HepG2 (cell line): ENCODE results near the gene SYT1. TPM values are rescaled to one million over a fixed set of nuclear protein-coding genes. Genes with fewer than 3 reads are reported as not detected.

Source experiments
- ATAC-seq: fragments of 200-7000 bp; cut with Tn5 transposase; 3 replicates; pipeline ENCODE4 v1.9.1; 2020; ENCODE audit warnings: mild to moderate bottlenecking, moderate library complexity
- BruUV-seq: library from RNA; stranded (reverse); fragments of 400-500 nt; replicated peaks from 2 replicates; lab custom pipeline; 2021; lab: Mats Ljungman, UMichigan
- CTCF ChIA-PET: fragments of 300-600 bp; formaldehyde crosslinking; extraction: SDS; loops from one replicate; lab custom pipeline; 2021; ENCODE audit warnings: low total read pairs, inconsistent platforms, low intra/inter-chr PET ratio; lab: Yijun Ruan, JAX
- POLR2A ChIA-PET: fragments of 350-600 bp; sonication (Branson Sonifier 250); formaldehyde crosslinking; loops from one replicate; lab custom pipeline; 2020; ENCODE audit warnings: antibody characterized with exemption, inconsistent platforms; lab: Yijun Ruan, JAX
- DNase-seq: peaks from one replicate; pipeline ENCODE4 v3.0.0-alpha.2; 2015; ENCODE audit warnings: low spot score
- FAIRE-seq: peaks from 3 replicates; lab custom pipeline; 2011; peaks lifted over from hg19 to GRCh38; lab: Jason Lieb, UNC
- H2AFZ ChIP-seq: one replicate; pipeline ENCODE4 v1.6.1; 2011; ENCODE audit warnings: low read length, inconsistent platforms
- H3K27ac ChIP-seq: fragments of 300-600 bp; 3 replicates; pipeline ENCODE4 v1.8.0; 2011; ENCODE audit warnings: mixed run types, mild to moderate bottlenecking, mixed read lengths, low read length, inconsistent platforms; ENCODE audit not compliant: insufficient read depth; ENCODE audit errors: extremely low read length
- H3K27me3 ChIP-seq, 2 experiments: fragments of 200-600 bp in 1 of 2; 2 replicates in 1 of 2; 3 replicates in 1 of 2; pipeline versions ENCODE4 v1.6.0 to v1.8.0; 2011; ENCODE audit warnings: low read length in 2 of 2, mild to moderate bottlenecking in 2 of 2, moderate library complexity in 2 of 2, inconsistent platforms in 1 of 2; ENCODE audit not compliant: insufficient read depth in 2 of 2, control insufficient read depth in 1 of 2
- H3K36me3 ChIP-seq, 2 experiments: fragments of 200-600 bp in 1 of 2; replicated peaks in 1 of 2; 2 replicates in 1 of 2; 3 replicates in 1 of 2; pipeline versions ENCODE4 v1.5.1 to v1.8.0; 2011; ENCODE audit warnings: low read length in 2 of 2, inconsistent platforms in 1 of 2; ENCODE audit not compliant: insufficient read depth in 2 of 2, control insufficient read depth in 1 of 2
- H3K4me1 ChIP-seq: 2 replicates; pipeline ENCODE4 v1.5.1; 2012; ENCODE audit warnings: low read length, inconsistent platforms; ENCODE audit not compliant: insufficient read depth
- H3K4me2 ChIP-seq: 2 replicates; pipeline ENCODE4 v1.6.0; 2011; ENCODE audit warnings: low read depth, low read length, inconsistent platforms
- H3K4me3 ChIP-seq, 3 experiments: fragments of 200-600 bp in 1 of 3; sonication (generic), shearing (Covaris generic) in 1 of 3; replicated peaks in 1 of 3; 2 replicates each; pipeline ENCODE4 v1.5.1; 2011 to 2016; ENCODE audit warnings: low read length in 3 of 3, inconsistent platforms in 2 of 3, low read depth in 2 of 3, mild to moderate bottlenecking in 2 of 3, control low read depth in 1 of 3, mixed read lengths in 1 of 3; ENCODE audit not compliant: insufficient read depth in 1 of 3
- H3K79me2 ChIP-seq: one replicate; pipeline ENCODE4 v1.6.1; 2011; ENCODE audit warnings: low read length, inconsistent platforms; ENCODE audit not compliant: insufficient read depth
- H3K9ac ChIP-seq: 2 replicates; pipeline ENCODE4 v1.6.0; 2011; ENCODE audit warnings: mild to moderate bottlenecking, low read depth, low read length, inconsistent platforms; ENCODE audit not compliant: insufficient read depth
- H3K9me3 ChIP-seq: 2 replicates; pipeline ENCODE4 v1.5.1; 2012; ENCODE audit warnings: mild to moderate bottlenecking, low read length
- H4K20me1 ChIP-seq: 2 replicates; pipeline ENCODE4 v1.6.0; 2011; ENCODE audit warnings: inconsistent platforms, mild to moderate bottlenecking, low read length, moderate library complexity; ENCODE audit not compliant: insufficient read depth
- ARNTL ChIP-seq: sonication (generic); formaldehyde crosslinking; IDR thresholded peaks from 2 replicates; pipeline ENCODE4 v1.4.0; 2020; ENCODE audit warnings: mild to moderate bottlenecking, missing genetic modification reagents
- CTCF ChIP-seq: sonication (generic); formaldehyde crosslinking; IDR thresholded peaks from 2 replicates; pipeline ENCODE4 v1.5.0; 2020; ENCODE audit warnings: mild to moderate bottlenecking, missing genetic modification reagents, moderate library complexity
- DZIP1 ChIP-seq: sonication (generic); formaldehyde crosslinking; IDR thresholded peaks from 2 replicates; pipeline ENCODE4 v1.5.0; 2020; ENCODE audit warnings: mild to moderate bottlenecking, missing genetic modification reagents
- HNF4G ChIP-seq, 2 experiments: sonication (generic) in 1 of 2; formaldehyde crosslinking in 1 of 2; IDR thresholded peaks; 2 replicates each; pipeline versions ENCODE4 v1.4.0 to v1.6.1; 2011 to 2020; ENCODE audit warnings: borderline replicate concordance in 2 of 2, low read depth in 2 of 2, mild to moderate bottlenecking in 2 of 2, low read length in 1 of 2, missing genetic modification reagents in 1 of 2, moderate library complexity in 1 of 2
- NFYB ChIP-seq: sonication (generic); formaldehyde crosslinking; IDR thresholded peaks from 2 replicates; pipeline ENCODE4 v1.4.0; 2020; ENCODE audit warnings: missing genetic modification reagents
- PRMT3 ChIP-seq: sonication (generic); formaldehyde crosslinking; IDR thresholded peaks from 2 replicates; pipeline ENCODE4 v1.8.1; 2022; ENCODE audit warnings: low read depth, mild to moderate bottlenecking, moderate library complexity, missing genetic modification reagents, borderline replicate concordance
- RBM22 ChIP-seq: fragments of 200-400 bp; formaldehyde crosslinking; optimal IDR thresholded peaks from 2 replicates; pipeline ENCODE3; 2017; ENCODE audit warnings: mild to moderate bottlenecking, low read length, moderate library complexity
- SMC3 ChIP-seq: IDR thresholded peaks from 2 replicates; pipeline ENCODE4 v1.6.1; 2011; ENCODE audit warnings: low read length, improper control_type of control experiment
- SNAI1 ChIP-seq: sonication (generic); formaldehyde crosslinking; IDR thresholded peaks from 2 replicates; pipeline ENCODE4 v1.5.0; 2020; ENCODE audit warnings: mild to moderate bottlenecking, missing genetic modification reagents, borderline replicate concordance
- ZBED4 ChIP-seq: sonication (generic); formaldehyde crosslinking; IDR thresholded peaks from 2 replicates; pipeline ENCODE4 v1.4.0; 2020; ENCODE audit warnings: missing genetic modification reagents, borderline replicate concordance
- ZBTB21 ChIP-seq: sonication (generic); formaldehyde crosslinking; IDR thresholded peaks from 2 replicates; pipeline ENCODE4 v1.4.0; 2020; ENCODE audit warnings: missing genetic modification reagents
- ZMYM3 ChIP-seq: sonication (generic); formaldehyde crosslinking; IDR thresholded peaks from 2 replicates; pipeline ENCODE4 v1.5.1; 2020; ENCODE audit warnings: mild to moderate bottlenecking, missing genetic modification reagents
- ZNF20 ChIP-seq: sonication (generic); formaldehyde crosslinking; IDR thresholded peaks from 2 replicates; pipeline ENCODE4 v1.4.0; 2020; ENCODE audit warnings: mild to moderate bottlenecking, moderate library complexity, missing genetic modification reagents
- ZNF557 ChIP-seq: sonication (generic); formaldehyde crosslinking; IDR thresholded peaks from 2 replicates; pipeline ENCODE4 v1.4.0; 2020; ENCODE audit warnings: missing genetic modification reagents
- ZNF674 ChIP-seq: sonication (generic); formaldehyde crosslinking; IDR thresholded peaks from 2 replicates; pipeline ENCODE4 v1.5.0; 2020; ENCODE audit warnings: low read depth, mild to moderate bottlenecking, missing genetic modification reagents
- WGBS: methylation state at CpG from one replicate; pipeline ENCODE4 v1.1.6; 2017; ENCODE audit warnings: low lambda C conversion rate; 5-methylcytosine and 5-hydroxymethylcytosine counted together
- in situ Hi-C: cut with HindIII; loops from 2 replicates; pipeline ENCODE4 v1.10.0; 2017; ENCODE audit warnings: low pct_unique_long_range_greater_than_20kb; ENCODE audit not compliant: extremely low pct_ligation_motif_present
- intact Hi-C: fragments of 100-400 bp; cut with micrococcal nuclease; formaldehyde crosslinking; loops from one replicate; pipeline ENCODE4 v1.10.0; 2022; ENCODE audit not compliant: unreplicated experiment
- polyA plus RNA-seq, 8 experiments: library from polyadenylated mRNA; depleted of rRNA in 3 of 8; stranded (reverse) in 7 of 8; unstranded in 1 of 8; fragments of >200 nt; fragmentation: Illumina TruSeq in 4 of 8; extraction: Trizol in 4 of 8; gene quantifications; 2 replicates each; pipeline versions ENCODE4 v1.2.1 to v1.2.3, GENCODE V29; 2011 to 2016; ENCODE audit warnings: low read depth in 4 of 8, missing spikeins in 1 of 8, mixed read lengths in 1 of 8; ENCODE audit not compliant: insufficient read depth in 1 of 8
- total RNA-seq, 5 experiments: library from RNA; depleted of rRNA; stranded (reverse); fragments of >200 nt; fragmentation: Illumina TruSeq; extraction: Trizol; gene quantifications; 2 replicates each; pipeline ENCODE4 v1.2.3, GENCODE V29; 2016; ENCODE audit warnings: low read depth in 1 of 5

SYT1 gene
- total and polyA plus RNA-seq, 2 of the 13 experiments (the other 11 are each of a cell fraction or from before 2014, with no cell fraction given) = not detected

- Histone ChIP-seq H3K36me3 (no peaks in the 10 kb centered on the region), H3K4me3 (no peak overlapping the region), H4K20me1 (no peaks in the 10 kb centered on the region), H3K4me2 (no peak overlapping the region), H3K9me3 (no peaks in the 10 kb centered on the region), H2AFZ (no peak overlapping the region), H3K9ac (no peak overlapping the region), H3K27ac (no peak overlapping the region), H3K27me3 (no peaks in the 10 kb centered on the region), H3K4me1 (no peaks in the 10 kb centered on the region), H3K79me2 (no peaks in the 10 kb centered on the region)
- ChIA-PET POLR2A (no interaction called here), CTCF (no interaction called here)
- no peak for FAIRE-seq
- intact Hi-C loops (no loop called here), in situ Hi-C loops (no loop called here)
- ATAC-seq = no peak
- 59% methylated on average over 3 of the region's 3 CpGs for WGBS
- no peak for TF ChIP-seq RBM22
- TF ChIP-seq ZNF557 (CRISPR knock-in tag) = no peak
- no peak for TF ChIP-seq NFYB (CRISPR knock-in tag)
- TF ChIP-seq DZIP1 (CRISPR knock-in tag) = no peak
- no peak for TF ChIP-seq ARNTL (CRISPR knock-in tag)
- TF ChIP-seq ZBTB21 (CRISPR knock-in tag) = no peak
- no peak for TF ChIP-seq ZBED4 (CRISPR knock-in tag)
- no peak for TF ChIP-seq HNF4G (IDR thresholded peaks at IDR 0.05; ENCODE audit: borderline replicate concordance, low read depth, low read length)
- no peak for TF ChIP-seq HNF4G (CRISPR knock-in tag; IDR thresholded peaks at IDR 0.05; ENCODE audit: borderline replicate concordance, low read depth)
- no peak for TF ChIP-seq PRMT3 (CRISPR knock-in tag)
- TF ChIP-seq SNAI1 (CRISPR knock-in tag) = no peak
- TF ChIP-seq CTCF (CRISPR knock-in tag) = no peak
- TF ChIP-seq SMC3 = no peak
- no peak for TF ChIP-seq ZNF674 (CRISPR knock-in tag)
- TF ChIP-seq ZMYM3 (CRISPR knock-in tag) = no peak
- no peak for TF ChIP-seq ZNF20 (CRISPR knock-in tag)
- no peak for DNase-seq
- no TSS peak for BruUV-seq
Observed at GRCh38 chr12:78870539-78870938, 6.0 kb downstream of the SYT1 start.
